Activated T-cell treated with anti-CD3 and anti-CD28 coated beads for 1 hour (primary cell): ENCODE measurements around the gene SND1.

Experiments used
- DNase-seq: peaks from one replicate; pipeline ENCODE4 v3.0.0-alpha.2; 2020; ENCODE audit warnings: low read depth

Gene SND1

GRCh38 chr7:127766831-127767459, 115.0 kb downstream of the SND1 start:
- DNase-seq = no peak

GRCh38 chr7:127768241-127768640, 116.2 kb downstream of the SND1 start:
- DNase-seq = no peak

GRCh38 chr7:127769137-127769536, 117.1 kb downstream of the SND1 start:
- DNase-seq = no peak

GRCh38 chr7:127769696-127770400, 117.9 kb downstream of the SND1 start:
- no peak for DNase-seq

GRCh38 chr7:127770885-127771284, 118.9 kb downstream of the SND1 start:
- no peak for DNase-seq

GRCh38 chr7:127771707-127772106, 119.7 kb downstream of the SND1 start:
- no peak for DNase-seq

- no peak for DNase-seq
Observed at GRCh38 chr7:127776776-127777386, 124.9 kb downstream of the SND1 start.

DNA sequence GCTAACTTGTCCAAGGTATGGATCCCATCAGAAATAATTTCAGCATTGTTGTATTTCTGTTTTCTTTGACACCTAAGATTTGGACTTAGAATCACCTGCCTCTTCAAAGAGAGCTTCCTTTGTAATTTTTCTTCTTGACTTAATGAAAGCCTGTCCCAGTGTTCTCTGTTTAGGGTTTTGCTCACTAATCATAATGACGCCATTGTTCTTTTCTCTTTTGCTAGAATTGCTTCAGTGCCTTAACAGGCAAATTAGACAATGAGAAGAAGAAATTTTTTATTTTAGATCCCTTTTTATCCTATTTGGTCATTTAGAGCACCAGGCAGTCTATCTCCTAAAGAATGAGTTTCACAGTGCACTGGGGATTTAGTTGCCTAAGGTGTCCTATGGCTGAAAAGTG, 128.5 kb downstream of the SND1 start:
- DNase-seq = no peak

- DNase-seq = no peak
Observed at GRCh38 chr7:127781081-127781480, 129.1 kb downstream of the SND1 start.

DNA sequence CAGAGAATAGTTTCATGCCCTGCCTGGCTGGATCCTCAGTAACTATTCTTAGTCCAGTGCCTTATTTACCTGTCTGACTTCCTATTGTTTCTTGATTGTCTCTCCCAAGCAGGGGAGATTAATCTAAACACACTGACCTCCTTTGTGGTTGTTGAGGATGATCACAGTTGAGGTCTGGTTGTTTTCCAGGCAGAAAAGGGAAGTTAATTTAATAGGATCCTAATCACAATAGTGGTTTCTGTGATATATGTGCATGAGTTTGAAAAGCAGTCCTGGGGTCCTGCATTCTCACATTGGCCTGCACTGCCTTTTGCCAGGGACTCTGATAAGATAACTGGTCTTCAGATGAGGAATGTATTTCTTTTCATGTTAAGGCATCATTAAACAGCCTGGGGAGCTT, 130.1 kb downstream of the SND1 start:
- no peak for DNase-seq

DNA sequence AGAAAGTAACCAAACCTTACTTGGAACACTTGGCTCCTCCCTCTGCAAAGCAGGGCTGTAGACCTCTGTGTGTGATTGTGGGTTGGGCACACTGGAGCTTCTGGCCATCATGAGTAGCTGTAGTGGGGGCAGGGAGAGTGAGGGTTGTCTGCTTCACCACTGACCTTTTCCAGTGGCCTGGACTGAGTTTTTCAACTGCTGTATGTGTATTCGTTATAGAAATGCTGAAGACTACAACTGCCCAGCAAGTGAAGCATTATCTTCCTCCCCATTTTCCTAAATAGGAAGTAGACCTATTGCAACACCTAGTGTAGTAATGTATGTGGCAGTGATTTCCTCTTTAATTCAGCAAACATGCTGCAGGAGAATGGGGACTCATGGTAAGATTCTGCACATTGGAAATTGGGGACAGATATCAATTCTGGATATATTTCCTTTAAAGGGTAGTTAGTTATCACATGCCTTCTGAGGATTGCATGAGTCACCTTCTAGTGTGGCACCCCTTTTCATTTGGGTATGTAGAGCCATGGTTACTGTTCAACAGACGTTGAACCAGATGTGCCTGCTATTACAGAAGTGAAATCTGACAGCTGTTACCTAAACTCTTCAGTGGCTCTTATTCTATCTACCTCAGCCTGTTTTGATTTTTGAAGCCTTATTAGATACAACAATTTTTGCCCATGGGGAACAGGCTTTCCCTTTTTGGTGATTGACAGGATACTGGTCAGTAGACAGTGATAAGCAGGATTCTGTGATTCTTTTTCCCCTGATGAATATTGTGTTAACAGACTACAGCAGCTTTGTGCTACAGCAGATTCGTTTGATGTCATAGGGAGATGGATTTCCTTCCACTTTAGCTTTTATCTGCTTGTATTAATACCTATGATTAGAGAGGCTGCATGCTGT, 130.9 kb downstream of the SND1 start:
- no peak for DNase-seq

GRCh38 chr7:127786184-127786583, 134.2 kb downstream of the SND1 start:
- DNase-seq = no peak

- DNase-seq = no peak
Observed at GRCh38 chr7:127789031-127789430, 137.0 kb downstream of the SND1 start.

- no peak for DNase-seq
Observed at GRCh38 chr7:127791446-127792189, 139.6 kb downstream of the SND1 start.

- no peak for DNase-seq
Observed at GRCh38 chr7:127792528-127793342, 140.7 kb downstream of the SND1 start.

- DNase-seq = no peak
Observed at GRCh38 chr7:127793582-127793981, 141.6 kb downstream of the SND1 start.

DNA sequence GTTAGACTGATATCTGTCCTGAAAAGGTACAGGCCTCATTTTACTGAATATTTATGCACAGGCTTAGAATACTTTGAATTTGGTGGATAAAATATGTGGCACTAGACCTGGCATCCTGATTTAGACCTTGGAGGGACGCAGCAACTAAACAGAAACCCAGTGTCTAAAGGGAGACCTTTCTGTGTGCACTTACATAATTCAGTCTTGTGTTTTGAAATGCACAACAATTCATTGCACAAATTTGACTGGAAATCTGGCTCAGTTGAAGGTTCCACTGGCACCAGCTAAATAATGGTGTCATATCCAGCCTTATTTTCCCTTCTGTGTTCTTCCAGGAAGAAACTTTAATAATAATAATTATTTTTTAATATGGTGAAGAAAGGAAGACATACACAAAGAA, 142.1 kb downstream of the SND1 start:
- no peak for DNase-seq

DNA sequence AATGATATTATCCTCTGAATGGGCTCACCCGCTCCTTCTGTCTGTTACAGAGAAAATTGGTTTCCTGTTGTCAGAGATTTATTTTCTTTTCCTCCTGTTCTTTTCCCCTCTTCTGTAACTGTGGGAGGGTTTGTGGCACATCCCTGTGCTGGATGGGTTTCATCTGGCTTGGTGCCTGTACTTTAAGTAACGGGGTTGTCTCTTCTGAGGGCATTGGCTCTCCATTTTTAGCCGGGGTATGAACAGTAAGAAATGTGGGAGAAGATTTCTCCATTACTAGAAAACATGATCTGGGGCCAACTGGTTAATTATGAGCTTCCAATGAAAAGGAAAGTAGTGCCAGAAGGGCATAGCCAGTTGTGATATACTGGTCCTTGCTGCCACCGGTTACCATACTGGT, 142.6 kb downstream of the SND1 start:
- no peak for DNase-seq

- no peak for DNase-seq
Observed at GRCh38 chr7:127798023-127798422, 146.0 kb downstream of the SND1 start.

GRCh38 chr7:127798769-127799372, 146.9 kb downstream of the SND1 start:
- no peak for DNase-seq
